Spinal cord (tissue), 10 donors: ENCODE results near the gene LRRIQ1. TPM values are rescaled to one million over a fixed set of nuclear protein-coding genes. Genes with fewer than 3 reads are reported as not detected.

ENCODE experiments used
- DNase-seq, 6 donors: peaks; one replicate each; pipeline versions ENCODE4 v3.0.0 to v3.0.0-alpha.2; 2013 to 2015; ENCODE audit warnings: low spot score in 6 of 6, low read depth in 4 of 6
- H3K27ac ChIP-seq: one replicate; pipeline ENCODE4 v1.5.1; 2013; ENCODE audit warnings: low read depth, low read length, control low read depth
- H3K27me3 ChIP-seq: one replicate; pipeline ENCODE4 v1.6.1; 2013; ENCODE audit warnings: low read length; ENCODE audit not compliant: control insufficient read depth, insufficient read depth
- H3K36me3 ChIP-seq: one replicate; pipeline ENCODE4 v1.6.1; 2013; ENCODE audit warnings: low read length; ENCODE audit not compliant: control insufficient read depth, insufficient read depth
- H3K4me1 ChIP-seq: one replicate; pipeline ENCODE4 v1.6.1; 2013; ENCODE audit warnings: low read length; ENCODE audit not compliant: control insufficient read depth, insufficient read depth
- H3K4me3 ChIP-seq: one replicate; pipeline ENCODE4 v1.5.1; 2013; ENCODE audit warnings: low read depth, low read length, control low read depth
- H3K9me3 ChIP-seq: one replicate; pipeline ENCODE4 v1.6.1; 2013; ENCODE audit warnings: low read length; ENCODE audit not compliant: control insufficient read depth, insufficient read depth
- WGBS: methylation state at CpG from one replicate; pipeline ENCODE4 v1.1.5; 2013; ENCODE audit warnings: missing lambda C conversion rate; ENCODE audit not compliant: insufficient coverage; 5-methylcytosine and 5-hydroxymethylcytosine counted together
- long read RNA-seq, 4 donors: transcript quantifications; one replicate each; lab custom pipeline, GENCODE V29; 2026
- polyA plus RNA-seq, 2 donors: library from polyadenylated mRNA; unstranded; fragments of 120-200 nt; gene quantifications; one replicate each; pipeline ENCODE4 v1.2.1, GENCODE V29; 2013; ENCODE audit not compliant: insufficient read length in 2 of 2
- total RNA-seq, 2 donors: library from RNA; depleted of rRNA in 1 of 2; stranded (reverse); fragments of 120-200 nt in 1 of 2; fragments of >200 nt in 1 of 2; gene quantifications; one replicate each; pipeline versions ENCODE4 v1.2.3 to v1.2.4, GENCODE V29; 2013 to 2014
- donor health status: healthy.

Gene LRRIQ1, protein sequence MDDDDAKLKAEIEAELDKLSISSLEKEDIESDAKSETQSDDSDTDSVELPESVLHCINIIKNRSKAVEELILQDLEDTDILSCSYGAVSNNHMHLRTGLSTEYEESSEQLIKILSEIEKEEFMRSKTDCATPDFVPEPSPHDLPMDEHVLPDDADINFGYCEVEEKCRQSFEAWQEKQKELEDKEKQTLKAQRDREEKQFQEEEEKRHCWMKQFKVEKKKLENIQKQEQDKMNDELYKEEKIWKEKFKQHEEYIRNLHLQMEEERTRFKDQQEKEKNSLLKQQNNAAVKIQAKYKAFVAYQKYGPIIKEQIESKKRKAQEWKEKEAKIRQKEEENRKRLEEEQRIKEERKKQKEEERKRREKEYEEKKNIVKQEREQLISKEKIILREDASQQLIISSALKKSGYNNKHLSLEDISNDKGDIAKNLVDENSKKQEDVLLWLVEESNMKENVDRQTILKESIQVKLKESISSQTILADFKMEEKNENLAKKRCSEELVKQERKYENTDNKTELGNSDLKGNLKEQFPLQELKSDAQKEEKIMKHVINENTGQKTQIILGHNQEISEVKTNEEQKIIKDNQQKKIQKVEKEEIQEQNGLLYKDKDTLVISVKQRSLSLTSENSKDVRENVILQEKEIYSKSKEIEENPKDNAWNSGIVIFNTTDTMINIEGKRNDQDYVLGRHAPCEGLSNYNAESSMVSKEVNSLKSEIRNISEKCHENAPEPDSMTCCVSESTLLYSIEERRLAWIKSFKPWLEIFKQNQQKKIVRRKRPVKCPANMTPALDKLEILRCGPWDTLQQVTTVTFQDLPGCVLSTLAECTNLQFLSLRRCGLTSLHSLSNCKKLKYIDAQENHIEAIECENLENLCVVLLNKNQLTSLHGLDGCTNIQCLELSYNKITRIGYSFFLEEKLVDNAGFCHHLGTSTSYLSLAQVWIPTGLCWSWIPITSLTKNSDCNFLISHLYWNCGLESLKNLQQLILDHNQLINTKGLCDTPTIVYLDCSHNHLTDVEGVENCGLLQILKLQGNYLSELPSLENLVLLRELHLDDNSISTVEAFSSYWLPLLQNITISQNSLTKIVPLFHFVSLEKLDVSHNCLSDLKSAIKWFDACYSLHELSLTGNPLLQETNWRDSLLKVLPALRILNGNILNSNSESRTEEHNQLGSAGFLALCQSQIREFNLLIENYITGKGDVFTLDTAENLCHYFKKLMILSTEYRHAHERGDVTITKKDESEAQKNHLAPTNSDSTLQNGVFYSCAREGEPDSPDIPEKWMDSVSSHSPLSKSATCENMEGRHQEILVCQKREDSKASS (N-terminal part only)
- total RNA-seq, result 10 to 100 TPM in 1 of 2 donors, 1 to 10 TPM in 1; 8.8 to 18.0 TPM
- polyA plus RNA-seq, result 10 to 100 TPM in 1 of 2 donors, 1 to 10 TPM in 1; 5.6 to 12.0 TPM
- long read RNA-seq, donor 1, partial matches to known transcripts, result 11 of 12 reads
- long read RNA-seq, donor 1, other reads (novel, unspliced or antisense), result 0 of 12 reads
- long read RNA-seq, donor 2, partial matches to known transcripts, result 0 of 1 reads
- long read RNA-seq, donor 2, other reads (novel, unspliced or antisense), result 0 of 1 reads
- long read RNA-seq, donor 3, result 0 reads
- long read RNA-seq, donor 4, partial matches to known transcripts, result 15 of 18 reads
- long read RNA-seq, donor 4, other reads (novel, unspliced or antisense), result 0 of 18 reads

DNA sequence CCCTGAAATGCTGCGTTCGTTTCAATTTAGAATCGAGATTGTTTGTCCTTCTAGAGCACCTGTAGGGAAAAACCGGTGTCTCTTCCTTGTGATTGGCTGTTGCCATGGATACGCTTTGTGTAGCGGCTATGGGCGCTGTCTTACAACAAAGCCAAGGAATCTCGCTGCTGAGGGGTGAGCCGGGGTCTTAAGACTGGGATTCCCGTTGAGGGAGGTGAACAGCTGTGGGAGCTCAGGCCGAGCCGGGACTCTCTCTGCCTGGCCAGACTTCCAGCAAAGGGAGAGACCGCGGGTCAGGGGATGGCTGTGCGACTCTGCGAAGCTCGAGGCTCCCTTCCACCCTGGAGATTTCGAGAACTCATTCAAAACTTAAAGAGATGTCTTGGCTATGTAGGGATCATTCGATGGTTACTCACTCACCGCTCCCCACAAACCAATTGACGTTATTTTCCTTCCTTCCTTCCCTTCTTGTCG lies at the start of gene LRRIQ1, which contains the start of gene TSPAN19:
LRRIQ1 (plus strand) TSS at position 118 of the 474 bp plus-strand sequence. CDS start 1,826 bp downstream, outside the sequence.
TSPAN19 (minus strand) TSS at position 44 of the 474 bp plus-strand sequence. CDS start 6,331 bp downstream, outside the sequence.
- no peaks in the 10 kb centered on the region for H3K27me3 ChIP-seq
- no peak within 1 kb of the TSS for H3K27ac ChIP-seq
- peak; percentile 89 to 99 (median 92) for DNase-seq
- no peaks in the 10 kb centered on the region for H3K9me3 ChIP-seq
- H3K4me1 ChIP-seq, result no peaks in the 10 kb centered on the region
- no peaks in the 10 kb centered on the region for H3K36me3 ChIP-seq
- WGBS, result 0% methylated on average over 8 of the region's 22 CpGs
- peak within 1 kb of the TSS; percentile 75 for H3K4me3 ChIP-seq

DNA sequence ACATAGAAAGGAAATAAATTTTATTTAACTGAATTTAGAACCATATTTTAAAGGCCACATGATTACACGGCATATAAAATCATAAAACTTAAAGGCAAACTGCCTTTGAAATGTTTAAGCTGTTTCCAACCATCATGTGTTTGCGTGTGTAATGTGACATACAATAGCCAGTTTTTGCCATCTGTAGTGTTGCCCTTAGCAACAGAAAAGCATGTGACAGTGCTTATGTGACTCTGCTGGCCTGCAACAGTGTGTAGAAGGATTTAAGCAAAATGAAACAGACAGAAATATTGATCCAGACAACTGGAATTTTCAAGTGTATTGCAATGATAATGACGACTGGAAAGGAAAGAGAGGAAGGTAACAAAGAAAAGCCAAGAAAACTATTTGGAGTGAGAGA lies 49.6 kb upstream of the LRRIQ1 start:
- no peaks in the 10 kb centered on the region for H3K27me3 ChIP-seq
- H3K27ac ChIP-seq, result no peak overlapping the region
- H3K4me3 ChIP-seq, result no peak overlapping the region
- H3K36me3 ChIP-seq, result no peaks in the 10 kb centered on the region
- no peaks in the 10 kb centered on the region for H3K4me1 ChIP-seq
- peak; percentile 13 to 90 (median 37) for DNase-seq
- no peaks in the 10 kb centered on the region for H3K9me3 ChIP-seq
- 20% methylated on average over 1 of the region's 3 CpGs for WGBS

DNA sequence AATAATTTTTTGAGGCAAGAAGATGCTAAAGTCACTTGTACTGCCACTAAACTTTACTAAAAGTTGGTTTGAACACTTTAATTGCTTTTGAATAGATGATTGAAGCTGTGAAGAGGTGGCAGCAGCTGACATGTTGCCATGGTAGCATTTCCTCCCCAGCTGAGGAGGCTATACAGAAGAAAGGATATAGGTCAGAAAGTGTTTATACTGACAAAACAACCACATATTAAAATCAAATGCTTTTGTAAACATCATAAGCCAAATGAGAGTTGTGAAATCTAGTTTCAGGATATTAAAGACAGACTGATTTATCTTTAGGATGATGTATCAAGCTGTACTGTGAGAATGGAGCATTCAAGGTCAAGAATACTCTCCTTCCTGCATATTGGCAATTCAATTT lies 41.7 kb upstream of the LRRIQ1 start:
- no peak for DNase-seq
- no peak overlapping the region for H3K4me3 ChIP-seq
- H3K9me3 ChIP-seq, result no peaks in the 10 kb centered on the region
- no peaks in the 10 kb centered on the region for H3K4me1 ChIP-seq
- H3K27me3 ChIP-seq, result no peaks in the 10 kb centered on the region
- H3K36me3 ChIP-seq, result no peaks in the 10 kb centered on the region
- H3K27ac ChIP-seq, result no peak overlapping the region

DNA sequence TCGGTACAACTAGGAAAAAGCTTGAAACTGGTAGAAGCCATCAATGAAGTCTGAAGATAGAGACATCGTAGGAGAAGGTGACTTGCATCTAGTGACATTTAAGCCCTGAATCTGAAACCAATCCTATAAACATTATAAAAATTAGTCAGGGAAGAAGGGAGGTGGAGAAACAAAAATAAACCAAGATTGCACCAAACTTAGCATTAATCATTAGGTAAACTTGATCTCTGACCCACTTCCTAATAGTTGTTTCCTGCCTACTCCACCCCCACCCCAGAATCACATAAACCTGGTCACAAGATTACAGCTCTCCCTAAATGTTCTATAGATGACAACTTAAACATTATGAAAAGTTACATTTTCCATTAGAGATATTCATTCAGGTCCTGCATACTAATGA lies 40.5 kb upstream of the LRRIQ1 start:
- no CpG with 5 or more reads among the region's 2 CpGs for WGBS
- no peaks in the 10 kb centered on the region for H3K9me3 ChIP-seq
- H3K36me3 ChIP-seq, result no peaks in the 10 kb centered on the region
- H3K27me3 ChIP-seq, result no peaks in the 10 kb centered on the region
- H3K27ac ChIP-seq, result no peak overlapping the region
- no peaks in the 10 kb centered on the region for H3K4me1 ChIP-seq
- H3K4me3 ChIP-seq, result no peak overlapping the region
- no peak for DNase-seq

DNA sequence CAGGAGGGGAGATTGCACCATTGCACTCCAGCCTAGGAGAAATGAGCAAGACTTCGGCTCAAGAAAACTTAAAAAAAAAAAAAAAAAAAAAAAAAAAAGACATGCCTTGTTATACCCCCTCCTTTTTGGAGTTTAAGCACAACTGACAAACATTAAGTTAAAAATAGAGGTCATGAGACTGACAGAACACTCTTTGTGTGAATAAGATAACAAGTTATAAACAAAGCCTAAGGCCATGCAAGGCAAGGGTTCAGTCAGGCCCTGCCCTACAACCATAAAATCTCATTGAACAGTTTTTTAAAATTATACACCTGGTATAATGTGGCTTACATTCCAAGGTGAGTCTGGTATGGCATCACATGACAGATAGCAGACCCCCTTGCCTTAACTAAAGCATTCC lies 39.4 kb upstream of the LRRIQ1 start:
- no CpG with 5 or more reads among the region's 1 CpG for WGBS
- H3K4me1 ChIP-seq, result no peaks in the 10 kb centered on the region
- no peaks in the 10 kb centered on the region for H3K36me3 ChIP-seq
- no peak for DNase-seq
- H3K4me3 ChIP-seq, result no peak overlapping the region
- H3K9me3 ChIP-seq, result no peaks in the 10 kb centered on the region
- H3K27me3 ChIP-seq, result no peaks in the 10 kb centered on the region
- no peak overlapping the region for H3K27ac ChIP-seq

DNA sequence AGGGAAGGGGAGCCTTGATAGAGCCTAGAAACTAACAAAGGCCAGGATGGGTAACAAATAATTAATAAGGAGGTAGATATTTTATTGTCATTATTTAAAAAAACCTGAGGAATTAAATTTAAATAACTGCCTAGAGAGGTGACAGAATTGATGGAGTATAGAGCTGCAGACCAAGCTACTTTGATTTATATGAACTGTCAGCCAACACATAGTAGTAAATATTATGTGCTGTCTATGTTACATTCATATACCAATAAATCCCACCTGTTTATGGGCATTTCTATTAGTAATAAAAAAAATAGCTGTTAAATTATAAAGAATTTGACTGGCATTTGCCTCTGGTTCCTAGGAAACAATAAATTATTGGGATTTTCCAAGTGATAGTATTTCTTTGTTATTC lies 37.8 kb upstream of the LRRIQ1 start:
- no peak overlapping the region for H3K27ac ChIP-seq
- H3K36me3 ChIP-seq, result no peaks in the 10 kb centered on the region
- no peaks in the 10 kb centered on the region for H3K9me3 ChIP-seq
- H3K4me1 ChIP-seq, result no peaks in the 10 kb centered on the region
- no peak for DNase-seq
- no peak overlapping the region for H3K4me3 ChIP-seq
- no peaks in the 10 kb centered on the region for H3K27me3 ChIP-seq

DNA sequence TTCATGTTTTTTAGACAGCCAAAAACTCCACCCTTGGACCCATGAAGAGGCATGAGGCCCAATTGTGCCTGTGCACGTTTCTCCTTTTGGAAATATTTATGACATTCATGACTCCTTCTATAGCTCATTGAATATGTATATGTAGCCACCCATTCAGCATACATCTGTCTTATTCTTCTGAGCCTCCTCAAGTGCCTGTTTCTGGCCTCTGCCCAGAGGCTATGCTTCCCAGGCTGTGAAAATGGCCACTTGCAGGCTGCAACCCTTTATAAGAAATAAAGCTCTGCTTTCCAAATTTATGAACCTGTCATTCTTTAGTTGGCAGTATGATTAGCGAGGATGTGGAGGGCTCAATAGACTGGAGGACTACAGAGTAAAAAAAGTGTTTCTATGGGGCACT lies 35.4 kb upstream of the LRRIQ1 start:
- H3K27me3 ChIP-seq, result no peaks in the 10 kb centered on the region
- no peaks in the 10 kb centered on the region for H3K36me3 ChIP-seq
- no CpG with 5 or more reads among the region's 2 CpGs for WGBS
- no peak for DNase-seq
- H3K27ac ChIP-seq, result no peak overlapping the region
- H3K4me1 ChIP-seq, result no peaks in the 10 kb centered on the region
- no peak overlapping the region for H3K4me3 ChIP-seq
- H3K9me3 ChIP-seq, result no peaks in the 10 kb centered on the region

DNA sequence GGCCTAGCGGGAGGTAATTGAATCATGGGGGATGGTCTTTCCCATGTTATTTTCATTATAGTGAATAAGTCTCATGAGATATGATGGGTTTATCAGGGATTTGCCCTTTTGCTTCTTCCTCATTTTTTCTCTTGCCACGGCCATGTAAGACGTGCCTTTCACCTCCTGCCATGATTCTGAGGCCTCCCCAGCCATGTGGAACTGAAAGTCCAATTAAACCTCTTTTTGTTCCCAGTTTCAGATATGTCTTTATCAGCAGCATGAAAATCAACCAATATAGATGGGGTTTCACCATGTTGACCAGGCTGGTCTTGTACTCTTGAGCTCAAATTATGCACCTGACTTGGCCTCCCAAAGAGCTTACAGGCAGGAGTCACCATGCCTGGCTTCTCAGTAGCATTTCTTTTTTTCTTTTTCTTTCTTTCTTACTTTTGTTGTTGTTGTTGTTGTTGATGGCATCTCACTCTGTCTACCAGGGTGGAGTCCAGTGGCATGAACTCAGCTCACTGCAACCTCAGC lies 33.3 kb upstream of the LRRIQ1 start:
- Histone ChIP-seq H3K9me3 (no peaks in the 10 kb centered on the region), H3K27ac (no peak overlapping the region), H3K36me3 (no peaks in the 10 kb centered on the region), H3K27me3 (no peaks in the 10 kb centered on the region), H3K4me3 (no peak overlapping the region), H3K4me1 (no peaks in the 10 kb centered on the region)
- WGBS, result 80% methylated on average over 1 of the region's 3 CpGs
- DNase-seq, result no peak
